B cell (primary cell): Measurements from ENCODE around the gene LHPP. TPM values are rescaled to one million over a fixed set of nuclear protein-coding genes. Genes with fewer than 3 reads are reported as not detected.

Experiments used
- ATAC-seq: fragments of 200-7000 bp; cut with Tn5 transposase; one replicate; pipeline ENCODE4 v1.10.0; 2021; ENCODE audit warnings: low read depth, mild to moderate bottlenecking, moderate number of reproducible peaks, moderate library complexity
- CTCF ChIA-PET: fragments of 350-600 bp; sonication (Branson Sonifier 250); formaldehyde crosslinking; loops from one replicate; lab custom pipeline; 2021; ENCODE audit warnings: antibody characterized with exemption, inconsistent platforms; lab: Charles Lee
- POLR2A ChIA-PET: fragments of 350-600 bp; sonication (Branson Sonifier 250); formaldehyde crosslinking; loops from one replicate; lab custom pipeline; 2021; ENCODE audit warnings: antibody characterized with exemption; lab: Charles Lee
- DNase-seq: peaks from one replicate; pipeline ENCODE4 v3.0.0; 2013
- H2AFZ ChIP-seq: 2 replicates; pipeline ENCODE4 v1.6.1; 2012; ENCODE audit warnings: mild to moderate bottlenecking, low read depth, low read length; ENCODE audit not compliant: insufficient read depth, poor library complexity, severe bottlenecking
- H3K27ac ChIP-seq, 2 donors: 1 replicate in 1 of 2; 2 replicates in 1 of 2; pipeline ENCODE4 v1.5.1; 2012 to 2013; ENCODE audit warnings: low read length in 2 of 2, mild to moderate bottlenecking in 2 of 2, moderate library complexity in 1 of 2
- H3K27me3 ChIP-seq, 4 experiments: fragments of 200-600 bp in 1 of 4; sonication (generic) in 1 of 4; replicated peaks in 1 of 4; 1 replicate in 2 of 4; 2 replicates in 2 of 4; pipeline versions ENCODE4 v1.6.1 to v1.7.0; 2013 to 2016; ENCODE audit warnings: low read length in 3 of 4, mild to moderate bottlenecking in 2 of 4, mixed read lengths in 1 of 4, moderate library complexity in 1 of 4; ENCODE audit not compliant: insufficient read depth in 4 of 4, control insufficient read depth in 3 of 4; ENCODE audit errors: control extremely low read depth in 1 of 4
- H3K36me3 ChIP-seq, 2 experiments: replicated peaks in 1 of 2; 1 replicate in 1 of 2; 2 replicates in 1 of 2; pipeline versions ENCODE4 v1.6.1 to v1.7.1; 2013; ENCODE audit warnings: low read length in 1 of 2; ENCODE audit not compliant: insufficient read depth in 2 of 2, control insufficient read depth in 1 of 2; ENCODE audit errors: control extremely low read depth in 1 of 2, extremely low read depth in 1 of 2
- H3K4me1 ChIP-seq, 2 donors: fragments of 200-600 bp in 1 of 2; sonication (generic) in 1 of 2; 1 replicate in 1 of 2; 2 replicates in 1 of 2; pipeline versions ENCODE4 v1.5.1 to v1.6.1; 2013 to 2017; ENCODE audit warnings: low read length in 2 of 2; ENCODE audit not compliant: control insufficient read depth in 2 of 2, insufficient read depth in 2 of 2
- H3K4me2 ChIP-seq: replicated peaks from 2 replicates; pipeline ENCODE3; 2012; ENCODE audit warnings: mild to moderate bottlenecking, low read depth, low read length; ENCODE audit not compliant: poor library complexity, severe bottlenecking
- H3K4me3 ChIP-seq, 5 experiments: fragments of 200-600 bp in 1 of 5; sonication (generic) in 1 of 5; 1 replicate in 3 of 5; 2 replicates in 2 of 5; pipeline versions ENCODE4 v1.5.1 to v1.7.0; 2011 to 2016; ENCODE audit warnings: low read length in 4 of 5, mild to moderate bottlenecking in 4 of 5, low read depth in 2 of 5, control low read depth in 1 of 5, moderate library complexity in 1 of 5; ENCODE audit not compliant: insufficient read depth in 1 of 5; ENCODE audit errors: control extremely low read depth in 1 of 5, extremely low read depth in 1 of 5
- H3K79me2 ChIP-seq: fragments of 200-600 bp; sonication (generic); one replicate; pipeline ENCODE4 v1.6.0; 2016; ENCODE audit warnings: low read length; ENCODE audit not compliant: control insufficient read depth, insufficient read depth
- H3K9ac ChIP-seq: fragments of 200-600 bp; sonication (generic); 2 replicates; pipeline ENCODE4 v1.6.1; 2017; ENCODE audit warnings: mild to moderate bottlenecking, low read length, moderate library complexity
- H3K9me3 ChIP-seq, 3 donors: one replicate each; pipeline versions ENCODE4 v1.6.1 to v1.7.1; 2013; ENCODE audit warnings: low read length in 2 of 3; ENCODE audit not compliant: control insufficient read depth in 2 of 3, insufficient read depth in 1 of 3; ENCODE audit errors: control extremely low read depth in 1 of 3
- H4K20me1 ChIP-seq: 2 replicates; pipeline ENCODE4 v1.6.0; 2012; ENCODE audit warnings: mild to moderate bottlenecking, low read length; ENCODE audit not compliant: insufficient read depth, control insufficient read depth, poor library complexity, severe bottlenecking
- H3K27ac Mint-ChIP-seq: one replicate; pipeline ENCODE4 v1.8.0; 2021; ENCODE audit warnings: mixed read lengths
- H3K27me3 Mint-ChIP-seq: one replicate; pipeline ENCODE4 v1.8.0; 2021; ENCODE audit warnings: mixed read lengths
- H3K4me1 Mint-ChIP-seq: one replicate; pipeline ENCODE4 v1.8.0; 2021; ENCODE audit warnings: mixed read lengths
- H3K4me3 Mint-ChIP-seq: one replicate; pipeline ENCODE4 v1.8.0; 2021; ENCODE audit warnings: mixed read lengths
- H3K9me3 Mint-ChIP-seq: one replicate; pipeline ENCODE4 v1.8.0; 2022; ENCODE audit warnings: mixed read lengths; ENCODE audit not compliant: insufficient read depth
- CTCF ChIP-seq: fragments of 200-600 bp; IDR thresholded peaks from one replicate; pipeline ENCODE4 v1.8.0; 2022; ENCODE audit warnings: antibody characterized with exemption, mild to moderate bottlenecking
- EZH2 ChIP-seq: IDR thresholded peaks from 2 replicates; pipeline ENCODE4 v1.6.1; 2012; ENCODE audit warnings: borderline replicate concordance, low read depth, mild to moderate bottlenecking, moderate library complexity, low read length; ENCODE audit not compliant: insufficient read depth, poor library complexity, severe bottlenecking
- WGBS: methylation state at CpG from one replicate; pipeline ENCODE4 v1.1.5; 2013; ENCODE audit warnings: missing lambda C conversion rate; ENCODE audit not compliant: insufficient coverage; 5-methylcytosine and 5-hydroxymethylcytosine counted together
- intact Hi-C: fragments of 100-400 bp; cut with micrococcal nuclease; formaldehyde crosslinking; loops from one replicate; pipeline ENCODE4 v1.10.0; 2022
- polyA plus RNA-seq: library from polyadenylated mRNA; depleted of rRNA; stranded (reverse); fragments of >200 nt; gene quantifications from 2 replicates; pipeline ENCODE4 v1.2.3, GENCODE V29; 2012
- total RNA-seq, 2 donors: library from RNA; stranded (reverse); fragments of 120-200 nt in 1 of 2; gene quantifications; 1 replicate in 1 of 2; 2 replicates in 1 of 2; pipeline versions ENCODE4 v1.2.3 to v1.2.4, GENCODE V29; 2013 to 2022

Gene LHPP
- total and polyA plus RNA-seq, 2 donors (not counting 1 experiment from before 2014, with no cell fraction given): 60.2 to 83.5 TPM

DNA sequence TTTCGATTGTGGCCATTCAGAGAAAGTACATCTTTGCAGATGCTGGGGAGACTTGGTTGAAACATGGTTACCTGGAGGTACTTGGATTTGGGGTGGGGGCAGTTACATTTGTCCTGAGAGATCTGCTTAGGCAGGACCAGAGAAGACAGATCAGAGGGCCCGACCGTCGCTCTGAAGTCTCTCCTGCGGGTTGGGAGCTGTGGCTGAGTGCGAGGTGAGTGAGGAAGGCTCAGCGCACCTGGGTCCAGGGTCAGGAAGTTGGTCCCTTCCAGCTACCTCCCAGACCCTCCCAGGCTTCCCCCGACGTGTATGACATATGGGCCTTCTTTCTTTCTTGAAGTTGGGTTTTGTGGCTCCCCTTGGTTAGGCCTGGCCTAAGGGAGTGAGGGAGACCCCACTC is 56.3 kb downstream of the LHPP start:
- POLR2A ChIA-PET: no interaction called here
- peaks cover 6% of the 10 kb centered on the region for H3K4me1 Mint-ChIP-seq
- intact Hi-C loops: no loop called here

GRCh38 chr10:124518366-124518765 is 56.7 kb downstream of the LHPP start:
- ATAC-seq (no peak), DNase-seq (no peak)
- intact Hi-C loops: no loop called here
- no peak overlapping the region for H3K4me3 ChIP-seq
- Mint-ChIP-seq H3K9me3 (no peaks in the 10 kb centered on the region), H3K27ac (no peak overlapping the region), H3K4me3 (no peak overlapping the region), H3K4me1 (peaks cover 11% of the 10 kb centered on the region), H3K27me3 (no peaks in the 10 kb centered on the region)
- H3K27ac ChIP-seq: no peak overlapping the region
- POLR2A ChIA-PET: no interaction called here
- WGBS: 98% methylated on average over 15 of the region's 15 CpGs
- peaks cover 6 to 8% of the 10 kb centered on the region in 2 donors for H3K4me1 ChIP-seq
- CTCF ChIA-PET: no interaction called here
- TF ChIP-seq CTCF: no peak
- TF ChIP-seq EZH2: no peak
- no peak overlapping the region for H2AFZ ChIP-seq
- H3K79me2 ChIP-seq: peaks cover 3% of the 10 kb centered on the region
- no peaks in the 10 kb centered on the region for H3K27me3 ChIP-seq
- H3K4me2 ChIP-seq: no peak overlapping the region
- H4K20me1 ChIP-seq: no peaks in the 10 kb centered on the region
- H3K9ac ChIP-seq: no peak overlapping the region
- no peaks in the 10 kb centered on the region for H3K9me3 ChIP-seq
- H3K36me3 ChIP-seq: peaks cover 0 to 2% of the 10 kb centered on the region in 2 experiments

More for the DNA sequence above, 56.3 kb downstream of the LHPP start:
- Histone ChIP-seq H3K9ac (no peak overlapping the region), H3K9me3 (no peaks in the 10 kb centered on the region), H3K4me1 (peaks cover 1 to 4% of the 10 kb centered on the region in 2 donors), H3K4me2 (no peak overlapping the region), H3K4me3 (no peak overlapping the region), H4K20me1 (no peaks in the 10 kb centered on the region), H3K79me2 (peaks cover 3% of the 10 kb centered on the region), H3K27me3 (no peaks in the 10 kb centered on the region), H2AFZ (no peak overlapping the region), H3K27ac (no peak overlapping the region), H3K36me3 (peaks cover 0 to 2% of the 10 kb centered on the region in 2 experiments)
- TF ChIP-seq EZH2 (no peak), CTCF (no peak)
- Mint-ChIP-seq H3K27ac (no peak overlapping the region), H3K27me3 (no peaks in the 10 kb centered on the region), H3K4me3 (no peak overlapping the region), H3K9me3 (no peaks in the 10 kb centered on the region)
- CTCF ChIA-PET: no interaction called here
- 93% methylated on average over 1 of the region's 9 CpGs for WGBS
- DNase-seq: no peak
- no peak for ATAC-seq
